MM.1S (cell line): ENCODE measurements around the gene VPS16.

ENCODE experiments used
- DNase-seq: peaks from one replicate; pipeline ENCODE4 v3.0.0-alpha.2; 2015
- H2AFZ ChIP-seq: fragments of 300-600 bp; sonication (generic); 2 replicates; pipeline ENCODE4 v1.6.0; 2016; ENCODE audit warnings: antibody characterized with exemption, low read length
- H3F3A ChIP-seq: fragments of 300-600 bp; sonication (generic); 2 replicates; pipeline ENCODE4 v1.6.1; 2016; ENCODE audit warnings: mild to moderate bottlenecking, antibody characterized with exemption, low read length, moderate library complexity, mixed read lengths; ENCODE audit not compliant: insufficient read depth
- H3K27ac ChIP-seq: fragments of 300-600 bp; sonication (generic); 2 replicates; pipeline ENCODE4 v1.5.1; 2016; ENCODE audit warnings: mild to moderate bottlenecking, low read length
- H3K27me3 ChIP-seq: fragments of 300-600 bp; sonication (generic); replicated peaks from 2 replicates; pipeline ENCODE4 v1.6.0; 2016; ENCODE audit warnings: low read length; ENCODE audit not compliant: insufficient read depth
- H3K36me3 ChIP-seq: fragments of 300-600 bp; sonication (generic); replicated peaks from 2 replicates; pipeline ENCODE4 v1.6.1; 2016; ENCODE audit warnings: mild to moderate bottlenecking, low read length, mixed read lengths; ENCODE audit not compliant: insufficient read depth
- H3K4me1 ChIP-seq: fragments of 300-600 bp; sonication (generic); 2 replicates; pipeline ENCODE4 v1.6.1; 2016; ENCODE audit warnings: low read length, mixed read lengths
- H3K4me2 ChIP-seq: fragments of 300-600 bp; sonication (generic); 2 replicates; pipeline ENCODE4 v1.6.0; 2016; ENCODE audit warnings: low read depth, low read length
- H3K4me3 ChIP-seq: fragments of 300-600 bp; sonication (generic); 2 replicates; pipeline ENCODE4 v1.5.1; 2016; ENCODE audit warnings: low read length, mixed read lengths
- H3K79me2 ChIP-seq: fragments of 300-600 bp; sonication (generic); 2 replicates; pipeline ENCODE4 v1.6.1; 2016; ENCODE audit warnings: mixed run types, low read length, mixed read lengths
- H3K9ac ChIP-seq: fragments of 300-600 bp; sonication (generic); 2 replicates; pipeline ENCODE4 v1.6.1; 2016; ENCODE audit warnings: low read length, mixed read lengths
- H3K9me2 ChIP-seq: fragments of 300-600 bp; sonication (generic); replicated peaks from 2 replicates; pipeline ENCODE4 v1.6.1; 2016; ENCODE audit warnings: mild to moderate bottlenecking, low read length, mixed read lengths; ENCODE audit not compliant: insufficient read depth
- H3K9me3 ChIP-seq: fragments of 300-600 bp; sonication (generic); replicated peaks from 2 replicates; pipeline ENCODE4 v1.6.1; 2016; ENCODE audit warnings: mild to moderate bottlenecking, low read length, mixed read lengths; ENCODE audit not compliant: insufficient read depth
- H4K20me1 ChIP-seq: fragments of 300-600 bp; sonication (generic); 2 replicates; pipeline ENCODE4 v1.6.1; 2016; ENCODE audit warnings: mild to moderate bottlenecking, low read length, moderate library complexity, mixed read lengths; ENCODE audit not compliant: insufficient read depth
- EZH2 ChIP-seq: fragments of 300-600 bp; sonication (generic); optimal IDR thresholded peaks from 2 replicates; pipeline ENCODE3; 2017; ENCODE audit warnings: low read depth, mild to moderate bottlenecking, antibody characterized with exemption, low read length, mixed read lengths
- EZH2phosphoT487 ChIP-seq: fragments of 300-600 bp; sonication (generic); IDR thresholded peaks from 2 replicates; pipeline ENCODE4 v1.6.1; 2018; ENCODE audit warnings: antibody characterized with exemption, low read length
- TF ChIP-seq, protein P1 (sequence below): fragments of 300-600 bp; sonication (generic); IDR thresholded peaks from 2 replicates; pipeline ENCODE4 v1.5.1; 2016; ENCODE audit warnings: antibody characterized with exemption, low read length, mixed read lengths

Gene VPS16

DNA sequence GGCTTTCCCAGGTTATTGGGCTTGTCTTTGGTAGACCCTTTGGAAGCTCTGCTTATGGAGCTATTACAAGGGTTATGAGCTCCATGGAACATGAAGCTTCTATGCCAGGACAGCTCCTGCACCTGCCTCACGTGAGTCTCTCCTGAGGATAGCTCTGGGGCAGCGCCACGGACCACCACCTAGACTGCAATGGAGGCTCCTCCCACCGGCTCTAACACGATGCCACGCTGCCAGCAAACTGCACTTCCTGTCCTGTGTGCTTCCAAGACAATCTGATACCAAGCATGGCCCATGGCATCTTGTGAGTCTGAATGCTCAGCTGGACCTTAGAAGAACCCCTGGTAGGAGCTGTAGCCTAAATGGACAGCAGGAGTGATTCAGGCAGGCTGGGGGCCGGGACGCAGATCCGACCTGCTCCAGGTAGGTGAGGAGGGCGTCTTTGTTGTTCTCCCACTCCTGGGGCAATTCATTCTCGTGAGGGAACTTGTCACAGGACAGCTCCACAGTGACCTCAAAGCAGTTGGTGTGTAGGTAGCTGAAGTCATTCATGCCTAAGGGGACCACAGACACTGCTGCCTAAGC is 45.6 kb upstream of the VPS16 start:
- TF ChIP-seq, protein P1, sequence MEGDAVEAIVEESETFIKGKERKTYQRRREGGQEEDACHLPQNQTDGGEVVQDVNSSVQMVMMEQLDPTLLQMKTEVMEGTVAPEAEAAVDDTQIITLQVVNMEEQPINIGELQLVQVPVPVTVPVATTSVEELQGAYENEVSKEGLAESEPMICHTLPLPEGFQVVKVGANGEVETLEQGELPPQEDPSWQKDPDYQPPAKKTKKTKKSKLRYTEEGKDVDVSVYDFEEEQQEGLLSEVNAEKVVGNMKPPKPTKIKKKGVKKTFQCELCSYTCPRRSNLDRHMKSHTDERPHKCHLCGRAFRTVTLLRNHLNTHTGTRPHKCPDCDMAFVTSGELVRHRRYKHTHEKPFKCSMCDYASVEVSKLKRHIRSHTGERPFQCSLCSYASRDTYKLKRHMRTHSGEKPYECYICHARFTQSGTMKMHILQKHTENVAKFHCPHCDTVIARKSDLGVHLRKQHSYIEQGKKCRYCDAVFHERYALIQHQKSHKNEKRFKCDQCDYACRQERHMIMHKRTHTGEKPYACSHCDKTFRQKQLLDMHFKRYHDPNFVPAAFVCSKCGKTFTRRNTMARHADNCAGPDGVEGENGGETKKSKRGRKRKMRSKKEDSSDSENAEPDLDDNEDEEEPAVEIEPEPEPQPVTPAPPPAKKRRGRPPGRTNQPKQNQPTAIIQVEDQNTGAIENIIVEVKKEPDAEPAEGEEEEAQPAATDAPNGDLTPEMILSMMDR: no peak
- TF ChIP-seq EZH2 (no peak), EZH2phosphoT487 (no peak)
- Histone ChIP-seq H2AFZ (no peak overlapping the region), H3K79me2 (no peaks in the 10 kb centered on the region), H3F3A (no peaks in the 10 kb centered on the region), H3K4me2 (no peak overlapping the region), H3K27ac (no peak overlapping the region), H3K36me3 (no peaks in the 10 kb centered on the region), H3K9me2 (no peaks in the 10 kb centered on the region), H3K9me3 (no peaks in the 10 kb centered on the region), H3K4me1 (no peaks in the 10 kb centered on the region), H3K27me3 (peaks cover 57% of the 10 kb centered on the region), H3K4me3 (no peak overlapping the region), H4K20me1 (no peaks in the 10 kb centered on the region), H3K9ac (no peak overlapping the region)
- DNase-seq: no peak

DNA sequence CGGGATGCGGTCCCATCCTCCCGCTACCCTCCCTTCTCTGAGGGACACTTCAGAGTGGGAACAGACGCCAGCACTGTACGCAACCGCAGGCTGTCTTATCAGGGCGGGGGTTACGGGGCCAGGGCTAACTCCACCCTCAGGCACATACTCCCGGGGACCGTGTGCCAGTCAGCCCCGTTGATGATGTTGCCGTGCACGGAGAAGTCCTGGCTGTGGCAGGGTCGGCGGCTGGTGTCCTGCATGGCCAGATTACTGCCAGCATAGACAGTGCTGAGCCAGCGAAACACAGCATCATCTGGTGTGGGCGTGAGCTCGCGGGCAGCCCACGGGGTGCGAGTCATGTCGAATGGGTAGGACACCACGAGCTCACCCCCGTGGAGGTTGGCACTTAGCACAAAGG is 45.1 kb upstream of the VPS16 start:
- Histone ChIP-seq H3K4me2 (no peak overlapping the region), H3K9me3 (no peaks in the 10 kb centered on the region)

DNA sequence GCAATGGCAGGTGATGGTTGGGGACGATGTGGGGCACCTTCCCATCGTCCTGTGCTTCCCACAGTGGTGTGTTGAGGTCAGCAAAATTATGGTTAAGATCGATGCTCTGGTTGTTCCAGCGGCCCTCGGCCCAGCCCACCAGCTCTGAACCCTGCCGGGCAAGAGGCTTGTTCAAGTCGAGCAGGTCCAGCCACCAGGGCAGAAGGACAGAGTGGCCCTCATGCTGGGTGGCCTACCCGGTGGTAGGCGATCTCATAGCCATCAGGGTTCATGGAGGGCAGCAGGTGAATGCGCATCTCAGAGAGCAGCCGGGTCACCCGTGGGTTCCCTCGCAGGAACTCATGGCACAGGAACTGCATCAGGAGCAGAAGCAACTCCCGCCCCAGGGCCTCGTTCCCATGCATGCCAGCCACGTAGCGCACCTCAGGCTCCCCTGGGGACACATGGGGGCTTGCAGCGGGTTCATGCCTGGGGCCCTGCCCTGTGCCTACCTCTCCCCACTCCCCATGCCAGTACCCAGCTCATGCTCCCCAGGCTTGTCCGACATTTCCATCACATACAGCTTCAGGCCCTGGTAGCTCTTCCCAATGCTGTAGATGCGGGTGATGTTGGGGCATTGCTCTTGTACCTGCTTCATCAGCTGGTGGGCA is 44.4 kb upstream of the VPS16 start:
- no peak for DNase-seq
- Histone ChIP-seq H3K27me3 (peaks cover 67% of the 10 kb centered on the region), H3K4me1 (no peaks in the 10 kb centered on the region), H3K27ac (no peak overlapping the region), H3F3A (no peaks in the 10 kb centered on the region), H3K4me2 (no peak overlapping the region), H3K79me2 (no peaks in the 10 kb centered on the region), H4K20me1 (no peaks in the 10 kb centered on the region), H3K9me2 (no peaks in the 10 kb centered on the region), H3K9me3 (no peaks in the 10 kb centered on the region), H3K4me3 (no peak overlapping the region), H3K9ac (no peak overlapping the region), H2AFZ (no peak overlapping the region), H3K36me3 (no peaks in the 10 kb centered on the region)
- no peak for TF ChIP-seq EZH2
- TF ChIP-seq EZH2phosphoT487: no peak
- TF ChIP-seq, protein P1: no peak

More for the DNA sequence above, 45.1 kb upstream of the VPS16 start:
- H3K9me2 ChIP-seq: no peaks in the 10 kb centered on the region
- no peaks in the 10 kb centered on the region for H3K4me1 ChIP-seq
- TF ChIP-seq EZH2: no peak
- TF ChIP-seq EZH2phosphoT487: no peak
- TF ChIP-seq, protein P1: no peak
- no peak for DNase-seq
- no peak overlapping the region for H3K4me3 ChIP-seq
- H3K79me2 ChIP-seq: no peaks in the 10 kb centered on the region
- H4K20me1 ChIP-seq: no peaks in the 10 kb centered on the region
- peaks cover 60% of the 10 kb centered on the region for H3K27me3 ChIP-seq
- H3F3A ChIP-seq: no peaks in the 10 kb centered on the region
- no peak overlapping the region for H2AFZ ChIP-seq
- no peak overlapping the region for H3K9ac ChIP-seq
- no peak overlapping the region for H3K27ac ChIP-seq
- no peaks in the 10 kb centered on the region for H3K36me3 ChIP-seq
